Prostate gland (tissue), 2 donors: ENCODE data around the gene FHIT.

ENCODE experiments used
- CTCF ChIP-seq, 4 experiments: fragments of 200-600 bp in 2 of 4; fragments of 450-650 bp in 2 of 4; sonication (generic) in 2 of 4; IDR thresholded peaks; 1 replicate in 3 of 4; 2 replicates in 1 of 4; pipeline ENCODE4 v1.5.1; 2016 to 2019; ENCODE audit warnings: antibody characterized with exemption in 4 of 4, mild to moderate bottlenecking in 2 of 4, moderate library complexity in 2 of 4
- POLR2A ChIP-seq: fragments of 450-650 bp; IDR thresholded peaks from one replicate; pipeline ENCODE4 v1.6.1; 2016; ENCODE audit warnings: antibody characterized with exemption, mild to moderate bottlenecking

- TF ChIP-seq POLR2A (no peak), CTCF (IDR thresholded peaks at IDR 0.05) (no peak)
Measured at GRCh38 chr3:61278713-61279112, 27.5 kb upstream of the FHIT start.
